22Rv1 (cell line): Measurements from ENCODE around the gene GRM4.

Experiments used
- CTCF ChIP-seq: fragments of 450-650 bp; IDR thresholded peaks from 2 replicates; pipeline ENCODE4 v1.5.1; 2017; ENCODE audit warnings: mild to moderate bottlenecking
- ZFX ChIP-seq: fragments of 450-650 bp; IDR thresholded peaks from 2 replicates; pipeline ENCODE4 v1.6.1; 2017; ENCODE audit warnings: antibody characterized with exemption, borderline replicate concordance

GRCh38 chr6:34025861-34026260 lies 120.0 kb downstream of the GRM4 start:
- TF ChIP-seq CTCF (no peak), ZFX (no peak)
